Measurements from ENCODE around the gene KRTAP10-9.
"Not testable (repeated sequence)": the region's sequence is repeated elsewhere in the genome, so short reads cannot be mapped to it uniquely, and the experiment has no call there.

KRTAP10-9 gene

GRCh38 chr21:44653656-44654575 lies 27.0 kb downstream of the KRTAP10-9 start:
- peaks cover 18% of the 10 kb centered on the region; the same call in 1 of the 2 replicates for H3K27me3 ChIP-seq (ENCODE audit: insufficient read depth, low read length)
- no peaks in the 10 kb centered on the region for H3K4me1 ChIP-seq (ENCODE audit: control insufficient read depth, insufficient read depth, low read length, unreplicated experiment)
- H3K36me3 ChIP-seq (ENCODE audit: insufficient read depth, low read length): no peaks in the 10 kb centered on the region
- no peaks in the 10 kb centered on the region for H3K79me2 ChIP-seq (ENCODE audit: control insufficient read depth, insufficient read depth, low read length, unreplicated experiment)
- H3K27ac ChIP-seq (ENCODE audit: low read depth, low read length): no peak overlapping the region
- H2AFZ ChIP-seq (ENCODE audit: low read length, unreplicated experiment): no peak overlapping the region
- H3K4me3 ChIP-seq (ENCODE audit: low read depth, low read length): no peak overlapping the region

GRCh38 chr21:44654576-44655175 lies 27.8 kb downstream of the KRTAP10-9 start, which contains the start of gene KRTAP12-4:
Gene KRTAP12-4 (minus strand): TSS chr21:44654659. CDS start chr21:44654614, 45 bp downstream.
- H2AFZ ChIP-seq (ENCODE audit: low read length, unreplicated experiment): no peak within 1 kb of the TSS
- no peak within 1 kb of the TSS for H3K4me3 ChIP-seq (ENCODE audit: low read depth, low read length)
- H3K27ac ChIP-seq (ENCODE audit: low read depth, low read length): no peak within 1 kb of the TSS
- peaks cover 18% of the 10 kb centered on the region; the same call in 1 of the 2 replicates for H3K27me3 ChIP-seq (ENCODE audit: insufficient read depth, low read length)
- H3K4me1 ChIP-seq (ENCODE audit: control insufficient read depth, insufficient read depth, low read length, unreplicated experiment): no peaks in the 10 kb centered on the region
- H3K79me2 ChIP-seq (ENCODE audit: control insufficient read depth, insufficient read depth, low read length, unreplicated experiment): no peaks in the 10 kb centered on the region
- H3K36me3 ChIP-seq (ENCODE audit: insufficient read depth, low read length): no peaks in the 10 kb centered on the region

GRCh38 chr21:44656868-44657267 lies 30.0 kb downstream of the KRTAP10-9 start:
- Histone ChIP-seq H3K4me1 (ENCODE audit: control insufficient read depth, insufficient read depth, low read length, unreplicated experiment) (no peaks in the 10 kb centered on the region), H3K27ac (ENCODE audit: low read depth, low read length) (no peak overlapping the region), H3K36me3 (ENCODE audit: insufficient read depth, low read length) (no peaks in the 10 kb centered on the region), H3K4me3 (ENCODE audit: low read depth, low read length) (no peak overlapping the region), H3K27me3 (ENCODE audit: insufficient read depth, low read length) (peaks cover 13% of the 10 kb centered on the region; the same call in 1 of the 2 replicates), H3K79me2 (ENCODE audit: control insufficient read depth, insufficient read depth, low read length, unreplicated experiment) (no peaks in the 10 kb centered on the region), H2AFZ (ENCODE audit: low read length, unreplicated experiment) (no peak overlapping the region)

- no peak within 1 kb of the TSS for H3K27ac ChIP-seq (ENCODE audit: low read depth, low read length)
- no peaks in the 10 kb centered on the region for H3K4me1 ChIP-seq (ENCODE audit: control insufficient read depth, insufficient read depth, low read length, unreplicated experiment)
- no peak within 1 kb of the TSS for H2AFZ ChIP-seq (ENCODE audit: low read length, unreplicated experiment)
Measured at GRCh38 chr21:44657635-44658540, 31.0 kb downstream of the KRTAP10-9 start, which contains the start of gene KRTAP12-3. Gene KRTAP12-3 (plus strand): TSS chr21:44657932. CDS start chr21:44657980, 48 bp downstream.

GRCh38 chr21:44658541-44658910 lies 31.6 kb downstream of the KRTAP10-9 start:
- no peak overlapping the region for H2AFZ ChIP-seq (ENCODE audit: low read length, unreplicated experiment)
- H3K4me1 ChIP-seq (ENCODE audit: control insufficient read depth, insufficient read depth, low read length, unreplicated experiment): no peaks in the 10 kb centered on the region
- no peak overlapping the region for H3K4me3 ChIP-seq (ENCODE audit: low read depth, low read length)
- H3K36me3 ChIP-seq (ENCODE audit: insufficient read depth, low read length): no peaks in the 10 kb centered on the region
- no peak overlapping the region for H3K27ac ChIP-seq (ENCODE audit: low read depth, low read length)
- peaks cover 20% of the 10 kb centered on the region; the same call in 1 of the 2 replicates for H3K27me3 ChIP-seq (ENCODE audit: insufficient read depth, low read length)
- no peaks in the 10 kb centered on the region for H3K79me2 ChIP-seq (ENCODE audit: control insufficient read depth, insufficient read depth, low read length, unreplicated experiment)

More at GRCh38 chr21:44657635-44658540, 31.0 kb downstream of the KRTAP10-9 start, which contains the start of gene KRTAP12-3:
- Histone ChIP-seq H3K27me3 (ENCODE audit: insufficient read depth, low read length) (peaks cover 21% of the 10 kb centered on the region; the same call in 1 of the 2 replicates), H3K4me3 (ENCODE audit: low read depth, low read length) (no peak within 1 kb of the TSS), H3K36me3 (ENCODE audit: insufficient read depth, low read length) (no peaks in the 10 kb centered on the region), H3K79me2 (ENCODE audit: control insufficient read depth, insufficient read depth, low read length, unreplicated experiment) (no peaks in the 10 kb centered on the region)

- no peak overlapping the region for H2AFZ ChIP-seq (ENCODE audit: low read length, unreplicated experiment)
Measured at GRCh38 chr21:44658913-44659595, 32.2 kb downstream of the KRTAP10-9 start.

GRCh38 chr21:44661567-44661966 lies 34.7 kb downstream of the KRTAP10-9 start:
- not testable (repeated sequence) for H3K27ac ChIP-seq (ENCODE audit: low read depth, low read length); H3K4me1 ChIP-seq (ENCODE audit: control insufficient read depth, insufficient read depth, low read length, unreplicated experiment); H3K4me3 ChIP-seq (ENCODE audit: low read depth, low read length); H2AFZ ChIP-seq (ENCODE audit: low read length, unreplicated experiment); H3K79me2 ChIP-seq (ENCODE audit: control insufficient read depth, insufficient read depth, low read length, unreplicated experiment); H3K36me3 ChIP-seq (ENCODE audit: insufficient read depth, low read length)
- peaks cover 20% of the 10 kb centered on the region; the same call in 1 of the 2 replicates for H3K27me3 ChIP-seq (ENCODE audit: insufficient read depth, low read length)

More at GRCh38 chr21:44658913-44659595, 32.2 kb downstream of the KRTAP10-9 start:
- Histone ChIP-seq H3K4me1 (ENCODE audit: control insufficient read depth, insufficient read depth, low read length, unreplicated experiment) (no peaks in the 10 kb centered on the region), H3K79me2 (ENCODE audit: control insufficient read depth, insufficient read depth, low read length, unreplicated experiment) (no peaks in the 10 kb centered on the region), H3K4me3 (ENCODE audit: low read depth, low read length) (no peak overlapping the region), H3K27ac (ENCODE audit: low read depth, low read length) (no peak overlapping the region), H3K36me3 (ENCODE audit: insufficient read depth, low read length) (no peaks in the 10 kb centered on the region), H3K27me3 (ENCODE audit: insufficient read depth, low read length) (peaks cover 20% of the 10 kb centered on the region; the same call in 1 of the 2 replicates)

GRCh38 chr21:44664691-44665090 lies 37.8 kb downstream of the KRTAP10-9 start:
- H3K36me3 ChIP-seq (ENCODE audit: insufficient read depth, low read length): no peaks in the 10 kb centered on the region
- peaks cover 20% of the 10 kb centered on the region; the same call in 1 of the 2 replicates for H3K27me3 ChIP-seq (ENCODE audit: insufficient read depth, low read length)
- no peaks in the 10 kb centered on the region for H3K79me2 ChIP-seq (ENCODE audit: control insufficient read depth, insufficient read depth, low read length, unreplicated experiment)
- no peak overlapping the region for H2AFZ ChIP-seq (ENCODE audit: low read length, unreplicated experiment)
- H3K4me1 ChIP-seq (ENCODE audit: control insufficient read depth, insufficient read depth, low read length, unreplicated experiment): no peaks in the 10 kb centered on the region
- no peak overlapping the region for H3K27ac ChIP-seq (ENCODE audit: low read depth, low read length)
- no peak overlapping the region for H3K4me3 ChIP-seq (ENCODE audit: low read depth, low read length)

- Histone ChIP-seq H2AFZ (ENCODE audit: low read length, unreplicated experiment) (no peak within 1 kb of the TSS), H3K36me3 (ENCODE audit: insufficient read depth, low read length) (no peaks in the 10 kb centered on the region), H3K4me1 (ENCODE audit: control insufficient read depth, insufficient read depth, low read length, unreplicated experiment) (no peaks in the 10 kb centered on the region), H3K27me3 (ENCODE audit: insufficient read depth, low read length) (peaks cover 20% of the 10 kb centered on the region; the same call in 1 of the 2 replicates), H3K27ac (ENCODE audit: low read depth, low read length) (no peak within 1 kb of the TSS), H3K79me2 (ENCODE audit: control insufficient read depth, insufficient read depth, low read length, unreplicated experiment) (no peaks in the 10 kb centered on the region), H3K4me3 (ENCODE audit: low read depth, low read length) (no peak within 1 kb of the TSS)
Measured at GRCh38 chr21:44666401-44667320, 39.8 kb downstream of the KRTAP10-9 start, which contains the start of gene KRTAP12-2. Gene KRTAP12-2 (minus strand): TSS chr21:44666927. CDS start chr21:44666886, 41 bp downstream.
